ENCODE data around the gene CTNNA3.

GRCh38 chr10:66910671-66911070, 785.3 kb downstream of the CTNNA3 start:
- no peak for TF ChIP-seq CTCF (conservative IDR thresholded peaks at IDR 0.05 in 1 of 2, IDR thresholded peaks at IDR 0.05 in 1 of 2; ENCODE audit: extremely low read depth in 1 of 2, insufficient read depth in 1 of 2, low read depth in 1 of 2, low read length in 2 of 2)
- no peak for TF ChIP-seq EZH2 (IDR thresholded peaks at IDR 0.05; ENCODE audit: borderline replicate concordance, low read length)

All from mammary epithelial cell (primary cell).